Mesendoderm (in vitro differentiated cells): ENCODE results near the gene GRIK4.

ENCODE experiments used
- DNase-seq: peaks from one replicate; pipeline ENCODE4 v3.0.0; 2013
- H2AK5ac ChIP-seq: 2 replicates; pipeline ENCODE4 v1.6.1; 2013; ENCODE audit warnings: low read length, inconsistent platforms
- H2BK120ac ChIP-seq: 2 replicates; pipeline ENCODE4 v1.6.1; 2013; ENCODE audit warnings: low read depth, mild to moderate bottlenecking, low read length, moderate library complexity, mixed read lengths
- H2BK15ac ChIP-seq: replicated peaks from 2 replicates; pipeline ENCODE4 v1.6.1; 2013; ENCODE audit warnings: low read depth, mild to moderate bottlenecking, moderate library complexity
- H2BK5ac ChIP-seq: 2 replicates; pipeline ENCODE4 v1.6.1; 2013; ENCODE audit warnings: low read length, inconsistent platforms
- H3K18ac ChIP-seq: 2 replicates; pipeline ENCODE4 v1.6.1; 2013; ENCODE audit warnings: mild to moderate bottlenecking, low read length, mixed read lengths
- H3K23ac ChIP-seq: one replicate; pipeline ENCODE4 v1.6.1; 2013; ENCODE audit warnings: low read length
- H3K27ac ChIP-seq: 2 replicates; pipeline ENCODE4 v1.5.1; 2013; ENCODE audit warnings: low read depth, mild to moderate bottlenecking, inconsistent platforms, low read length, moderate library complexity
- H3K27me3 ChIP-seq: 2 replicates; pipeline ENCODE4 v1.6.1; 2013; ENCODE audit warnings: low read length, control low read depth, mild to moderate bottlenecking, inconsistent platforms; ENCODE audit not compliant: insufficient read depth, poor library complexity
- H3K36me3 ChIP-seq: 2 replicates; pipeline ENCODE4 v1.6.1; 2013; ENCODE audit warnings: low read length, inconsistent platforms; ENCODE audit not compliant: control insufficient read depth, insufficient read depth
- H3K4ac ChIP-seq: one replicate; pipeline ENCODE4 v1.6.1; 2013; ENCODE audit warnings: low read depth, mild to moderate bottlenecking, low read length, moderate library complexity
- H3K4me1 ChIP-seq: 2 replicates; pipeline ENCODE4 v1.6.1; 2013; ENCODE audit warnings: low read depth, low read length, inconsistent platforms; ENCODE audit not compliant: control insufficient read depth
- H3K4me2 ChIP-seq: 2 replicates; pipeline ENCODE4 v1.6.1; 2013; ENCODE audit warnings: low read length
- H3K4me3 ChIP-seq: 2 replicates; pipeline ENCODE4 v1.5.1; 2013; ENCODE audit warnings: mild to moderate bottlenecking, low read length
- H3K56ac ChIP-seq: one replicate; pipeline ENCODE4 v1.6.1; 2013; ENCODE audit warnings: low read length
- H3K79me1 ChIP-seq: 2 replicates; pipeline ENCODE4 v1.6.1; 2013; ENCODE audit warnings: low read length, inconsistent platforms
- H3K79me2 ChIP-seq: 2 replicates; pipeline ENCODE4 v1.6.1; 2013; ENCODE audit warnings: mild to moderate bottlenecking, low read length; ENCODE audit not compliant: control insufficient read depth, insufficient read depth
- H3K9ac ChIP-seq: 2 replicates; pipeline ENCODE4 v1.6.1; 2013; ENCODE audit warnings: low read length, inconsistent platforms
- H4K5ac ChIP-seq: one replicate; pipeline ENCODE4 v1.6.1; 2013; ENCODE audit warnings: low read length
- H4K8ac ChIP-seq: one replicate; pipeline ENCODE4 v1.6.1; 2013; ENCODE audit warnings: low read depth, mild to moderate bottlenecking, control low read depth, low read length, moderate library complexity
- WGBS: extraction: QIAGEN DNeasy Blood & Tissue Kit; methylation state at CpG from one replicate; pipeline ENCODE4 v1.1.7; 2013; ENCODE audit warnings: low lambda C conversion rate, missing lambda C conversion rate; ENCODE audit not compliant: insufficient coverage; ENCODE audit errors: extremely low coverage; 5-methylcytosine and 5-hydroxymethylcytosine counted together

GRIK4 gene

GRCh38 chr11:120565466-120566155, 54.1 kb downstream of the GRIK4 start:
- Histone ChIP-seq H2BK120ac (no peak overlapping the region), H3K56ac (peak overlapping the region; percentile 91), H2BK5ac (no peak overlapping the region), H3K4me1 (peaks cover 10% of the 10 kb centered on the region), H4K5ac (no peak overlapping the region), H3K79me1 (no peaks in the 10 kb centered on the region), H3K79me2 (no peaks in the 10 kb centered on the region), H3K18ac (peak overlapping the region; percentile 40), H3K4me2 (no peak overlapping the region), H3K27ac (no peak overlapping the region), H3K23ac (no peak overlapping the region), H3K9ac (no peak overlapping the region), H3K27me3 (no peaks in the 10 kb centered on the region), H3K4ac (no peak overlapping the region), H4K8ac (no peak overlapping the region), H2AK5ac (no peak overlapping the region), H3K4me3 (no peak overlapping the region), H3K36me3 (no peaks in the 10 kb centered on the region), H2BK15ac (peak overlapping the region; percentile 37)
- DNase-seq, result peak; percentile 66
- no CpG with 5 or more reads among the region's 14 CpGs for WGBS

GRCh38 chr11:120566176-120566575, 54.6 kb downstream of the GRIK4 start:
- Histone ChIP-seq H3K79me1 (no peaks in the 10 kb centered on the region), H3K27me3 (no peaks in the 10 kb centered on the region)

GRCh38 chr11:120568572-120569307, 57.2 kb downstream of the GRIK4 start:
- H4K5ac ChIP-seq, result no peak overlapping the region
- H3K56ac ChIP-seq, result no peak overlapping the region
- no peak overlapping the region for H4K8ac ChIP-seq
- no peaks in the 10 kb centered on the region for H3K79me1 ChIP-seq
- no peak overlapping the region for H3K4me2 ChIP-seq
- H2AK5ac ChIP-seq, result no peak overlapping the region
- H3K9ac ChIP-seq, result no peak overlapping the region
- no peaks in the 10 kb centered on the region for H3K36me3 ChIP-seq
- H2BK5ac ChIP-seq, result no peak overlapping the region
- no peak overlapping the region for H3K23ac ChIP-seq
- H3K27me3 ChIP-seq, result no peaks in the 10 kb centered on the region
- no peak overlapping the region for H2BK120ac ChIP-seq
- H3K79me2 ChIP-seq, result no peaks in the 10 kb centered on the region
- no peak overlapping the region for H3K4me3 ChIP-seq
- H3K27ac ChIP-seq, result no peak overlapping the region
- peaks cover 8% of the 10 kb centered on the region for H3K4me1 ChIP-seq
- H2BK15ac ChIP-seq, result no peak overlapping the region
- no CpG with 5 or more reads among the region's 8 CpGs for WGBS
- H3K18ac ChIP-seq, result no peak overlapping the region
- no peak for DNase-seq
- no peak overlapping the region for H3K4ac ChIP-seq

More at GRCh38 chr11:120566176-120566575, 54.6 kb downstream of the GRIK4 start:
- Histone ChIP-seq H2BK5ac (no peak overlapping the region), H3K18ac (peak overlapping the region; percentile 40), H2BK120ac (no peak overlapping the region), H4K5ac (no peak overlapping the region), H3K36me3 (no peaks in the 10 kb centered on the region), H3K4me3 (no peak overlapping the region), H3K4me1 (peaks cover 10% of the 10 kb centered on the region), H3K4me2 (no peak overlapping the region), H3K9ac (no peak overlapping the region), H2AK5ac (no peak overlapping the region), H3K23ac (no peak overlapping the region), H4K8ac (no peak overlapping the region), H3K79me2 (no peaks in the 10 kb centered on the region), H3K27ac (no peak overlapping the region), H3K56ac (no peak overlapping the region), H2BK15ac (no peak overlapping the region), H3K4ac (no peak overlapping the region)
- DNase-seq, result peak; percentile 95
- WGBS, result no CpG with 5 or more reads among the region's 5 CpGs

- WGBS, result no CpG with 5 or more reads among the region's 7 CpGs
- no peak overlapping the region for H4K5ac ChIP-seq
- no peaks in the 10 kb centered on the region for H3K36me3 ChIP-seq
- peaks cover 8% of the 10 kb centered on the region for H3K4me1 ChIP-seq
- no peak overlapping the region for H3K4me3 ChIP-seq
- H3K27me3 ChIP-seq, result no peaks in the 10 kb centered on the region
- no peak overlapping the region for H4K8ac ChIP-seq
- H2BK15ac ChIP-seq, result no peak overlapping the region
- H3K27ac ChIP-seq, result no peak overlapping the region
- H3K79me2 ChIP-seq, result no peaks in the 10 kb centered on the region
- H2BK120ac ChIP-seq, result no peak overlapping the region
- no peak overlapping the region for H2AK5ac ChIP-seq
- H3K4ac ChIP-seq, result no peak overlapping the region
- no peak overlapping the region for H2BK5ac ChIP-seq
- H3K56ac ChIP-seq, result no peak overlapping the region
- H3K4me2 ChIP-seq, result no peak overlapping the region
- no peak overlapping the region for H3K18ac ChIP-seq
- H3K79me1 ChIP-seq, result no peaks in the 10 kb centered on the region
- no peak overlapping the region for H3K23ac ChIP-seq
- no peak overlapping the region for H3K9ac ChIP-seq
- DNase-seq, result no peak
Measured at GRCh38 chr11:120569861-120570260, 58.3 kb downstream of the GRIK4 start.

GRCh38 chr11:120571476-120571875, 59.9 kb downstream of the GRIK4 start:
- Histone ChIP-seq H3K79me2 (no peaks in the 10 kb centered on the region), H2AK5ac (no peak overlapping the region), H3K23ac (no peak overlapping the region), H4K8ac (no peak overlapping the region), H4K5ac (no peak overlapping the region), H3K4me1 (peaks cover 2% of the 10 kb centered on the region), H3K4me3 (no peak overlapping the region), H3K56ac (no peak overlapping the region), H3K4me2 (no peak overlapping the region), H3K9ac (no peak overlapping the region), H3K18ac (no peak overlapping the region), H2BK15ac (no peak overlapping the region), H3K27ac (no peak overlapping the region), H3K4ac (no peak overlapping the region), H2BK120ac (no peak overlapping the region), H3K79me1 (no peaks in the 10 kb centered on the region), H3K27me3 (no peaks in the 10 kb centered on the region), H2BK5ac (no peak overlapping the region), H3K36me3 (no peaks in the 10 kb centered on the region)
- WGBS, result no CpG with 5 or more reads among the region's 1 CpG
- DNase-seq, result no peak
